ENCODE results near the gene ZNF497. TPM values are rescaled to one million over a fixed set of nuclear protein-coding genes. Genes with fewer than 3 reads are reported as not detected.
A peak's percentile ranks its signal among the peaks of the same experiment; 100 is the strongest.

Gene ZNF497
- total RNA-seq, 1 experiment from 2014 or later: 1.7 TPM

GRCh38 chr19:58395220-58395978 lies 32.8 kb upstream of the ZNF497 start, which contains the start of gene RNF225 (continued):
- TF ChIP-seq ATF2 (CRISPR knock-in tag; IDR thresholded peaks at IDR 0.05; ENCODE audit: borderline replicate concordance, low read depth): no peak
- TF ChIP-seq ESRRA (CRISPR knock-in tag; IDR thresholded peaks at IDR 0.05; ENCODE audit: borderline replicate concordance): no peak
- no peak for TF ChIP-seq ZNF396 (CRISPR knock-in tag; IDR thresholded peaks at IDR 0.05; ENCODE audit: borderline replicate concordance)
- TF ChIP-seq ZBTB43 (CRISPR knock-in tag; IDR thresholded peaks at IDR 0.05): no peak
- TF ChIP-seq NFATC4 (CRISPR knock-in tag; IDR thresholded peaks at IDR 0.05): peak; percentile 78
- no peak for TF ChIP-seq ELF4 (CRISPR knock-in tag; IDR thresholded peaks at IDR 0.05; ENCODE audit: low read depth)
- no peak for TF ChIP-seq NR2C2 (CRISPR knock-in tag; IDR thresholded peaks at IDR 0.05)
- no peak; the same call in 1 of the 2 replicates for TF ChIP-seq ZMAT4 (CRISPR knock-in tag; IDR thresholded peaks at IDR 0.05)
- no peak for TF ChIP-seq SMAD3 (CRISPR knock-in tag; IDR thresholded peaks at IDR 0.05; ENCODE audit: borderline replicate concordance)
- no peak for TF ChIP-seq HMGA2 (CRISPR knock-in tag; IDR thresholded peaks at IDR 0.05)
- TF ChIP-seq JUN (CRISPR knock-in tag; IDR thresholded peaks at IDR 0.05): no peak
- TF ChIP-seq NFE2L1 (CRISPR knock-in tag; IDR thresholded peaks at IDR 0.05): no peak
- no peak for TF ChIP-seq PRDM15 (CRISPR knock-in tag; IDR thresholded peaks at IDR 0.05)
- no peak for TF ChIP-seq ZNF263 (CRISPR knock-in tag; IDR thresholded peaks at IDR 0.05; ENCODE audit: low read depth)
- no peak for TF ChIP-seq FOXJ3 (CRISPR knock-in tag; IDR thresholded peaks at IDR 0.05; ENCODE audit: borderline replicate concordance)
- no peak for TF ChIP-seq ZNF512 (CRISPR knock-in tag; IDR thresholded peaks at IDR 0.05; ENCODE audit: borderline replicate concordance)
- TF ChIP-seq ERG (CRISPR knock-in tag; IDR thresholded peaks at IDR 0.05): peak; percentile 59; the same call in 1 of the 2 replicates
- TF ChIP-seq ZNF281 (CRISPR knock-in tag; IDR thresholded peaks at IDR 0.05): no peak
- TF ChIP-seq FOXK1 (CRISPR knock-in tag; IDR thresholded peaks at IDR 0.05): peak; percentile 47; the same call in 1 of the 2 replicates
- peak; percentile 89 for TF ChIP-seq EMX1 (CRISPR knock-in tag; IDR thresholded peaks at IDR 0.05)
- no peak for TF ChIP-seq USF2 (CRISPR knock-in tag; IDR thresholded peaks at IDR 0.05)
- TF ChIP-seq E2F5 (CRISPR knock-in tag; IDR thresholded peaks at IDR 0.05): peak; percentile 43; the same call in 1 of the 2 replicates
- TF ChIP-seq ZNF121 (CRISPR knock-in tag; IDR thresholded peaks at IDR 0.05): no peak
- TF ChIP-seq RELA (CRISPR knock-in tag; IDR thresholded peaks at IDR 0.05; ENCODE audit: borderline replicate concordance): no peak
- TF ChIP-seq GTF2I (CRISPR knock-in tag; conservative IDR thresholded peaks at IDR 0.05): no peak
